Lower lobe of right lung (tissue), 2 donors: ENCODE results near the gene PRKAR1B. TPM values are rescaled to one million over a fixed set of nuclear protein-coding genes. Genes with fewer than 3 reads are reported as not detected.
A peak's percentile ranks its signal among the peaks of the same experiment; 100 is the strongest.

Experiments
- ATAC-seq, 2 donors: fragments of 200-7000 bp; cut with Tn5 transposase; one replicate each; pipeline ENCODE4 v1.9.1; 2020 to 2022; ENCODE audit warnings: mild to moderate bottlenecking in 2 of 2, moderate library complexity in 2 of 2
- DNase-seq: peaks from one replicate; pipeline ENCODE4 v3.0.0-alpha.2; 2020
- H3K27ac ChIP-seq: fragments of 200-600 bp; one replicate; pipeline ENCODE4 v1.8.0; 2022
- H3K27me3 ChIP-seq: fragments of 200-600 bp; one replicate; pipeline ENCODE4 v1.8.0; 2022; ENCODE audit warnings: low read depth
- H3K36me3 ChIP-seq: fragments of 200-600 bp; one replicate; pipeline ENCODE4 v1.8.0; 2022; ENCODE audit warnings: mild to moderate bottlenecking
- H3K4me1 ChIP-seq: fragments of 200-600 bp; one replicate; pipeline ENCODE4 v1.8.0; 2022
- H3K4me3 ChIP-seq: fragments of 200-600 bp; one replicate; pipeline ENCODE4 v1.8.0; 2022; ENCODE audit warnings: mild to moderate bottlenecking
- H3K9me3 ChIP-seq: fragments of 200-600 bp; one replicate; pipeline ENCODE4 v1.8.0; 2022
- intact Hi-C: fragments of 100-400 bp; cut with DNase I; formaldehyde crosslinking; loops from one replicate; pipeline ENCODE4 v1.11.0; 2022
- total RNA-seq: library from RNA; stranded (reverse); fragmentation: NEBNext Ultra II Directional; extraction: Animal tissue kit (Norgen Biotek cat#: 25700); gene quantifications from one replicate; pipeline ENCODE4 v1.2.1, GENCODE V29; 2021
- TF ChIP-seq, protein P1 (sequence below): fragments of 200-600 bp; IDR thresholded peaks from one replicate; pipeline ENCODE4 v1.8.0; 2022; ENCODE audit warnings: antibody characterized with exemption, mild to moderate bottlenecking
- donor health status: DM: no; HTN: yes; CAD: no; lungs with severe emphysema.

PRKAR1B gene
- total RNA-seq, 1 donor from 2014 or later = 16.8 TPM

DNA sequence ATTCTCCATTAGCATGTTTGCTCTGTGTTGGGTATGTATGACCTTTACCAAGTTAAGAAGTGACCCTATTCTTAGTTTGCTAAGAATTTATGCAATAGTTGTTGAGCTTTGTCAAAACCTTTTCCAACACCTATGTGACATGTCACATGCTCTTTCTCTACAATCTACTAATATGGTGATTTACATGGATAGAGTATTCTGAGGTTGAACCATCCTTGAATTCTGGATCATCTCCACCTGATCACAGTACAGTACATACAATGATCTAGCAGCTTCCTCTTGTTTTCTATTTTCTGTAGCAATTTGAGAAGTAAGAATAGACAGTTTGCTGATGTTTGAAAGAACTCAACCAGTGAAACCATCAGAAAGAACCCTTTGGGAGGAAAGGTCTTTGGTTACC lies 106.2 kb downstream of the PRKAR1B start:
- ATAC-seq = no peak
- DNase-seq = no peak
- intact Hi-C loops = no loop called here

GRCh38 chr7:620056-620455 lies 107.0 kb downstream of the PRKAR1B start:
- ATAC-seq (no peak), DNase-seq (no peak)
- H3K4me1 ChIP-seq = peaks cover 22% of the 10 kb centered on the region
- H3K27me3 ChIP-seq = no peaks in the 10 kb centered on the region
- peaks cover 22% of the 10 kb centered on the region for H3K9me3 ChIP-seq
- intact Hi-C loops = no loop called here
- H3K36me3 ChIP-seq = no peaks in the 10 kb centered on the region
- no peak overlapping the region for H3K27ac ChIP-seq
- TF ChIP-seq, protein P1, sequence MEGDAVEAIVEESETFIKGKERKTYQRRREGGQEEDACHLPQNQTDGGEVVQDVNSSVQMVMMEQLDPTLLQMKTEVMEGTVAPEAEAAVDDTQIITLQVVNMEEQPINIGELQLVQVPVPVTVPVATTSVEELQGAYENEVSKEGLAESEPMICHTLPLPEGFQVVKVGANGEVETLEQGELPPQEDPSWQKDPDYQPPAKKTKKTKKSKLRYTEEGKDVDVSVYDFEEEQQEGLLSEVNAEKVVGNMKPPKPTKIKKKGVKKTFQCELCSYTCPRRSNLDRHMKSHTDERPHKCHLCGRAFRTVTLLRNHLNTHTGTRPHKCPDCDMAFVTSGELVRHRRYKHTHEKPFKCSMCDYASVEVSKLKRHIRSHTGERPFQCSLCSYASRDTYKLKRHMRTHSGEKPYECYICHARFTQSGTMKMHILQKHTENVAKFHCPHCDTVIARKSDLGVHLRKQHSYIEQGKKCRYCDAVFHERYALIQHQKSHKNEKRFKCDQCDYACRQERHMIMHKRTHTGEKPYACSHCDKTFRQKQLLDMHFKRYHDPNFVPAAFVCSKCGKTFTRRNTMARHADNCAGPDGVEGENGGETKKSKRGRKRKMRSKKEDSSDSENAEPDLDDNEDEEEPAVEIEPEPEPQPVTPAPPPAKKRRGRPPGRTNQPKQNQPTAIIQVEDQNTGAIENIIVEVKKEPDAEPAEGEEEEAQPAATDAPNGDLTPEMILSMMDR = no peak
- no peak overlapping the region for H3K4me3 ChIP-seq

More for the DNA sequence above, 106.2 kb downstream of the PRKAR1B start:
- H3K4me1 ChIP-seq = peaks cover 22% of the 10 kb centered on the region
- H3K27me3 ChIP-seq = no peaks in the 10 kb centered on the region
- no peaks in the 10 kb centered on the region for H3K36me3 ChIP-seq
- peaks cover 29% of the 10 kb centered on the region for H3K9me3 ChIP-seq
- no peak overlapping the region for H3K27ac ChIP-seq
- no peak overlapping the region for H3K4me3 ChIP-seq
- TF ChIP-seq, protein P1 = no peak

- TF ChIP-seq, protein P1 = no peak
- H3K27me3 ChIP-seq = no peaks in the 10 kb centered on the region
- no peak overlapping the region for H3K4me3 ChIP-seq
- peaks cover 20% of the 10 kb centered on the region for H3K9me3 ChIP-seq
- intact Hi-C loops = no loop called here
- peak overlapping the region; percentile 74 for H3K27ac ChIP-seq
- ATAC-seq = no peak
- no peaks in the 10 kb centered on the region for H3K36me3 ChIP-seq
- no peak for DNase-seq
- H3K4me1 ChIP-seq = peaks cover 22% of the 10 kb centered on the region
Measured at GRCh38 chr7:619368-619840, 107.7 kb downstream of the PRKAR1B start.

DNA sequence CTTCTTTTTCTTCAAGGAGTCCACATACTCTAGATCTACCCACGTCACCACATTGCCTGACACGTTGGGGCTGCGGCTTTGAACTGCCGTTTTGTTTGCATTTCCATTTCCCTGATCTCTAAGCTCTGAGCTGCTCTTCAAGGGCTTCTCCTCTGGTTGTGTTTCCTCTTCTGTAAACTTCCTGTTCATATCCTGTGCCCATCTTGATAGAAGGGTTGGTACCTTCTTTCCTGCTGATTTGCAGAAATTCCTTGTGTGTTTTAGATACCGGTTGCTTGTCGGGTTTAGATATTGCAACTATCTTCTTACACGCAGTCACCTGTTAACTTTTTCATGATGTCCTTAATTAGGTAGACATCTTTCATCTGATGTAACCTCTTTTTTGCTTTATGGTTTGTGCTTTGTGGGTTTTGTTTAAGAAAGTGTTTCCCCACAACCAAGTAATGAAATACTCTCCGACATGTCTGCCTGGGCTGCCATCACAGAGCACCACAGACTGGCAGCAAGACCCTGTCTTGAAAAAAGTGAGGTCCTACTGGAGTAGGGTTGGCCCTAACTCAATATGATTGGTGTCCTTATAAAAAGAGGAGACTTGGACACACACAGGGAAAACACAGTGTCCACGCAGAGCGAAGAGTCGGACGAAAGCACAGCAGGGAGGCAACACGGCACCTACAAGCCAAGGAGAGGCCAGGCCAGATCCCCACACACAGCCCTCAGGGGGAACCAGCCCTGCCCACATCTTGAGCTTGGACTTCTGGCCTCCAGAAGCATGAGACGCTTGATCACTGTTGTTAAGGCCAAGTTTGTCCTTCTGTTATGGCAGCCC lies 108.3 kb downstream of the PRKAR1B start:
- H3K27me3 ChIP-seq = no peaks in the 10 kb centered on the region
- peak; percentile 50 to 73 for ATAC-seq

GRCh38 chr7:617614-618538 lies 109.2 kb downstream of the PRKAR1B start:
- ATAC-seq (peak; percentile 20 to 28), DNase-seq (no peak)
- Histone ChIP-seq H3K4me1 (peaks cover 22% of the 10 kb centered on the region), H3K4me3 (no peak overlapping the region), H3K36me3 (no peaks in the 10 kb centered on the region), H3K9me3 (peaks cover 20% of the 10 kb centered on the region), H3K27me3 (no peaks in the 10 kb centered on the region), H3K27ac (peak overlapping the region; percentile 74)
- TF ChIP-seq, protein P1 = no peak
- intact Hi-C loops = no loop called here

More for the DNA sequence above, 108.3 kb downstream of the PRKAR1B start:
- no peak for DNase-seq
- no peak overlapping the region for H3K4me3 ChIP-seq
- H3K36me3 ChIP-seq = no peaks in the 10 kb centered on the region
- peak overlapping the region; percentile 74 for H3K27ac ChIP-seq
- H3K9me3 ChIP-seq = peaks cover 20% of the 10 kb centered on the region
- H3K4me1 ChIP-seq = peaks cover 22% of the 10 kb centered on the region
- TF ChIP-seq, protein P1 = no peak
- intact Hi-C loops = no loop called here
